ENCODE results near the gene ARHGAP6.

DNA sequence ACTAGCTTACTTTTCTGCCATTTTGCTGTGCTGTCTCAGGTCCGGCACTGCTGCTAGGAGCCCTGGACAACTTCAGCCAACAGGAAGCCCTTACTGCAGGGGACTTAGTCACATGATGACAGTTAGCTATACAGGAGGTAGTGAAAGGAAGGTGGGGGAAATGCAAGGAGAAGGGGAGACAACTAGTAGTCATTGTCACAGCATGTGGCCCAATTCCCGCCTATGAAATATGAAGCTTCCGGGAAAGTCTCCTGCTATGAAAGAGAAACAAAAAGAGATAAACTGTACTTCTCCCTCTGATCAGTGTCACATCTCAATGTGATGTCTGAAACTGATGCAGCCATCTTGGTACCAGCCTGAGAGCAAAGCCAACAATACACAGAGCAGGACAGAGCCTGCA lies 300.9 kb downstream of the ARHGAP6 start:
- TF ChIP-seq ZNF274 (IDR thresholded peaks at IDR 0.05; ENCODE audit: low read depth, low read length) (no peak), YY1 (IDR thresholded peaks at IDR 0.05; ENCODE audit: insufficient read depth, insufficient read length) (no peak)
